Lower lobe of right lung (tissue), 2 donors: ENCODE data around the gene SMIM35. TPM values are rescaled to one million over a fixed set of nuclear protein-coding genes. Genes with fewer than 3 reads are reported as not detected.

ENCODE experiments used
- ATAC-seq, 2 donors: fragments of 200-7000 bp; cut with Tn5 transposase; one replicate each; pipeline ENCODE4 v1.9.1; 2020 to 2022; ENCODE audit warnings: mild to moderate bottlenecking in 2 of 2, moderate library complexity in 2 of 2
- DNase-seq: peaks from one replicate; pipeline ENCODE4 v3.0.0-alpha.2; 2020
- H3K27ac ChIP-seq: fragments of 200-600 bp; one replicate; pipeline ENCODE4 v1.8.0; 2022
- H3K27me3 ChIP-seq: fragments of 200-600 bp; one replicate; pipeline ENCODE4 v1.8.0; 2022; ENCODE audit warnings: low read depth
- H3K36me3 ChIP-seq: fragments of 200-600 bp; one replicate; pipeline ENCODE4 v1.8.0; 2022; ENCODE audit warnings: mild to moderate bottlenecking
- H3K4me1 ChIP-seq: fragments of 200-600 bp; one replicate; pipeline ENCODE4 v1.8.0; 2022
- H3K4me3 ChIP-seq: fragments of 200-600 bp; one replicate; pipeline ENCODE4 v1.8.0; 2022; ENCODE audit warnings: mild to moderate bottlenecking
- H3K9me3 ChIP-seq: fragments of 200-600 bp; one replicate; pipeline ENCODE4 v1.8.0; 2022
- intact Hi-C: fragments of 100-400 bp; cut with DNase I; formaldehyde crosslinking; loops from one replicate; pipeline ENCODE4 v1.11.0; 2022
- total RNA-seq: library from RNA; stranded (reverse); fragmentation: NEBNext Ultra II Directional; extraction: Animal tissue kit (Norgen Biotek cat#: 25700); gene quantifications from one replicate; pipeline ENCODE4 v1.2.1, GENCODE V29; 2021
- TF ChIP-seq, protein P1 (sequence below): fragments of 200-600 bp; IDR thresholded peaks from one replicate; pipeline ENCODE4 v1.8.0; 2022; ENCODE audit warnings: antibody characterized with exemption, mild to moderate bottlenecking
- donor health status: DM: no; HTN: yes; CAD: no; lungs with severe emphysema.

Gene SMIM35
- total RNA-seq, 1 donor from 2014 or later = not detected

DNA sequence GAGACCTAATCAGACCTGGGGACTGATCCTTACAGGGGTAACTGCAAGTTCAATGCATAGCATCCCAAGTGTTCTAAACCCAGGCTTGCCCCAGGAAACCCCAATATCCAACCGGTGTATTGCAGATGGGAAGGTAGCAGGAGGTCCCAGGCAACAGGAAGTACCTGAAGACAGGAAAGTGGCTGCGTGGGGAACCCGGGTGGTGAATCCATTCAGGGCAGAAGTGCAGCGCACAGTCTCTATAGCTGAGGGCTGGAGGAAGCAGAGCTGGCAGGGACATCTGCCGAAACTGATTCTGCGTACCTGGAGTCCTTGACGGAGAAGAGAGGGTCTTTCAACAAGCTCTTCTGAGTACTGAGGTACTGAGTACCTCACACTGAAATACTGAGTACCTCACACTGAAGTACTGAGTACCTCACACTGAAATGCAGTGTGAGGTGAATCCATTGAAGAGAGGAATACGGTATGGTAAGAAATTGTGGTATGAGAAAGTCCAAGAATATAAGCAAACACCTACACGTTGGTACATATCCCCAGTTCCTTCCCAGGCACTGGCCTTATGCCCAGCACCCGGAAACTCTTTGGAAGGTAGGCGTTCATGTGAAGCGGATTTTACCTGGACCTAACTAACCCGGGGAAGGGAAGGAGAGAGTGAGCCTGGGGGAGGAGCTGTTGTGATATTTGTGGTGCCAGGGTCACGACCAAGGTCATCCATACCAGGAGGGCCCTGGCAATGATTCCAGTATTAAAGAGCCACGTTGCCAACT, 45.8 kb upstream of the SMIM35 start:
- H3K27me3 ChIP-seq = no peaks in the 10 kb centered on the region
- H3K36me3 ChIP-seq = peaks cover under 1% of the 10 kb centered on the region
- ATAC-seq (no peak), DNase-seq (no peak)
- TF ChIP-seq, protein P1, sequence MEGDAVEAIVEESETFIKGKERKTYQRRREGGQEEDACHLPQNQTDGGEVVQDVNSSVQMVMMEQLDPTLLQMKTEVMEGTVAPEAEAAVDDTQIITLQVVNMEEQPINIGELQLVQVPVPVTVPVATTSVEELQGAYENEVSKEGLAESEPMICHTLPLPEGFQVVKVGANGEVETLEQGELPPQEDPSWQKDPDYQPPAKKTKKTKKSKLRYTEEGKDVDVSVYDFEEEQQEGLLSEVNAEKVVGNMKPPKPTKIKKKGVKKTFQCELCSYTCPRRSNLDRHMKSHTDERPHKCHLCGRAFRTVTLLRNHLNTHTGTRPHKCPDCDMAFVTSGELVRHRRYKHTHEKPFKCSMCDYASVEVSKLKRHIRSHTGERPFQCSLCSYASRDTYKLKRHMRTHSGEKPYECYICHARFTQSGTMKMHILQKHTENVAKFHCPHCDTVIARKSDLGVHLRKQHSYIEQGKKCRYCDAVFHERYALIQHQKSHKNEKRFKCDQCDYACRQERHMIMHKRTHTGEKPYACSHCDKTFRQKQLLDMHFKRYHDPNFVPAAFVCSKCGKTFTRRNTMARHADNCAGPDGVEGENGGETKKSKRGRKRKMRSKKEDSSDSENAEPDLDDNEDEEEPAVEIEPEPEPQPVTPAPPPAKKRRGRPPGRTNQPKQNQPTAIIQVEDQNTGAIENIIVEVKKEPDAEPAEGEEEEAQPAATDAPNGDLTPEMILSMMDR = no peak
- no peak overlapping the region for H3K27ac ChIP-seq
- H3K4me1 ChIP-seq = no peaks in the 10 kb centered on the region
- H3K9me3 ChIP-seq = no peaks in the 10 kb centered on the region
- intact Hi-C loops = no loop called here
- no peak overlapping the region for H3K4me3 ChIP-seq

- Histone ChIP-seq H3K4me1 (no peaks in the 10 kb centered on the region), H3K36me3 (no peaks in the 10 kb centered on the region), H3K4me3 (no peak overlapping the region), H3K9me3 (no peaks in the 10 kb centered on the region), H3K27me3 (no peaks in the 10 kb centered on the region), H3K27ac (no peak overlapping the region)
- TF ChIP-seq, protein P1 = no peak
- ATAC-seq (peak; percentile 39 to 55), DNase-seq (no peak)
- intact Hi-C loops = no loop called here
These were observed 42.9 kb upstream of the SMIM35 start for GRCh38 chr11:118129471-118130172.

DNA sequence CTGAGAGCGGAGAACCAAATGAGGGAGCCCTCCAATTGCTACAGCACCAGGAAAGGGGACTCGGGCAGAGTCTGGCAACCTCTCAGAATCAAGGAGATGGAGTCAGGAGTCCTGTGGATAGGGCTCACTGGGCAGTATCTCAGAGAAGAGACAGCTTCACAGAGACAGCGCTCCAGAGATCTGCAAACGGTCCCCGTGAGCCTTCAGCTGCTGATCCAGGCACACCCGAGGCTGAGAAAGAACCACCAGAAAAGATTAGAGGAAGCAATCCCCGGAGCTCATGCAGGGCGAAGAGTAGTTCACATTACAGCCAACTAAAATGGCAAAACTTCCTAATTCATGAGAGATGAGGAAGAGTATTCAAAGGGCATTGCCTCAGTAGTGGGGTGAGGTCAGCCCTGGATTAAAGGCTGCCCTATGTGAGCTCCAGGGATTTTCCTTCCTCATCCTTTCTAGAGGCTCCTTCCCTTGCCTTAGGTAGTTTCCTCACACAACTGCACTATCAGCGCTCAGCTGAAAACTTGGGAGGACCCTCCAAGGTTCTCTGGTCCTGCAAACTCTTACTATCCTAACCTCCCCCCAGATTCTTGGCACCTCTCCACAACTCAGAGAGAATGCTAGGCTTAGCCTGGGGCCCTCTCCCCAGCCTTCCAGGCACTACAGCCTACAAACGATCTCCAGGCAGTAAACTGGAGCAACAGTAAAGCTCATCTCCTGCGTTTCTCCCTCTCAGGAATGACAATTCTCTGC, 42.1 kb upstream of the SMIM35 start:
- intact Hi-C loops = no loop called here
- peak; percentile 57 to 69 for ATAC-seq
- H3K36me3 ChIP-seq = no peaks in the 10 kb centered on the region
- DNase-seq = no peak
- H3K27me3 ChIP-seq = no peaks in the 10 kb centered on the region
- H3K4me1 ChIP-seq = no peaks in the 10 kb centered on the region
- H3K27ac ChIP-seq = no peak overlapping the region
- TF ChIP-seq, protein P1 = no peak
- H3K9me3 ChIP-seq = no peaks in the 10 kb centered on the region
- no peak overlapping the region for H3K4me3 ChIP-seq

DNA sequence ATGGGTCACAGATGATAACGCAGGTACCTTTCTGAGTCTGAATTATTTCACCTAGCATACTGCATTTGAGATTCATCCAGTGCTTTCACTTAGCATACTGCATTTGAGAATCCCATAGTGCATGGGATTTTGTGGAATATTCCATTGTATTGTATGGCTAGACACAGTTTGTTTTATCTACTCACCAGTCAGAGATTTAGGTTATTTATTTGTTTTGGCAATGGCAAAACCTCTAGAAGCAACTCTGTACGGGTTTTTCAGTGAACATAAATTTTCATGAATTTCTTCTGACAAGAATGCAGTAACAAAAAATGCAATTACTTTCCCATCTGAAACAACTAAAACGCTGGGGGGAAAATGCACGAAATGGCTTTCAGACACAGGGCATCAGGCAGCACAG, 41.5 kb upstream of the SMIM35 start:
- Histone ChIP-seq H3K9me3 (no peaks in the 10 kb centered on the region), H3K36me3 (no peaks in the 10 kb centered on the region), H3K4me1 (no peaks in the 10 kb centered on the region), H3K4me3 (no peak overlapping the region), H3K27ac (no peak overlapping the region), H3K27me3 (no peaks in the 10 kb centered on the region)
- intact Hi-C loops = no loop called here
- TF ChIP-seq, protein P1 = no peak
- no peak for ATAC-seq
- DNase-seq = no peak

DNA sequence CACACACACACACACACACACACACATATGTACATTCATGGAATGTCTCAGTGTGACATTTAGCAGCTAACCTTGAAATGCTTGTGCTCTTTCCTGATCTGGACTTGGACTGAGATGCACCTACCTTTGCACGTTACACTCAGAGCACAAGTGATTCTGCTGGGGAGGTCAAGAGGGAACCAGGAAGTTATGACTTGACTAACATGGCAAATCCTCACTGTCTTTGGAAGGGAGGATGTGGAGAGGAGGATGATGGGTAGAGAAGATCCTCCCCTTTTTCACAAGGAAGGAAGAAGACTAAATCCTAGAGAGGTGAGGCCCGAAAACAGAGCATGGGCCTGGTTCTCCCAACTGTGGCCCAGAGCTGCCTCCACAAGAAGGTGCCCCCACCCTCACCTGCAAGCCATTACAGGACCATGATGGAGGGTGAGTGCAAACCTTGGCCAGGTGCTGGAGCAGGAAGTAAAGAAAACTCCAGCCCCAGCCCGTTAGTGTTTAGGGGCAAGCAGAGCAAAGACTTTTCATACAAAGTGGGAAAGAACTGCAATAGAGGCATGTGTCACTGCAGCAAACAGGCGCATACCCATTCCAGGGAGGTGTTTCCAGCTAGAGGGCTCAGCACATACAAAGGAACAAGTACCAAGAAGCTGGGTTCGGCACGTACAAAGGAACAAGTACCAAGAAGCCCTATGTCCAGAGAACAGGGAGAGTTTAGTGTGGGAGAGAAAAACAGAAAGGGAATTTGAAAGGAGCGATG, 39.5 kb upstream of the SMIM35 start:
- intact Hi-C loops = no loop called here
- no peak for DNase-seq

More for the DNA sequence above, 39.5 kb upstream of the SMIM35 start:
- no peaks in the 10 kb centered on the region for H3K4me1 ChIP-seq
- ATAC-seq = no peak
- no peaks in the 10 kb centered on the region for H3K27me3 ChIP-seq
- no peak overlapping the region for H3K27ac ChIP-seq
- H3K4me3 ChIP-seq = no peak overlapping the region
- TF ChIP-seq, protein P1 = no peak
- H3K9me3 ChIP-seq = no peaks in the 10 kb centered on the region
- H3K36me3 ChIP-seq = no peaks in the 10 kb centered on the region
